Measurements from ENCODE around the gene ARHGAP6.

ARHGAP6 gene

GRCh38 chrX:11341274-11342201 lies 324.2 kb downstream of the ARHGAP6 start:
- no peak overlapping the region for H3K4me3 ChIP-seq (ENCODE audit: low read length)
- DNase-seq (ENCODE audit: low read depth), result peak; percentile 83
- no peak for TF ChIP-seq CTCF (IDR thresholded peaks at IDR 0.05; ENCODE audit: insufficient read depth, low read depth, low read length, missing control alignments)

- DNase-seq (ENCODE audit: low read depth), result no peak
- TF ChIP-seq CTCF (IDR thresholded peaks at IDR 0.05; ENCODE audit: insufficient read depth, low read depth, low read length, missing control alignments), result no peak
- no peak overlapping the region for H3K4me3 ChIP-seq (ENCODE audit: low read length)
Observed at GRCh38 chrX:11337292-11338009, 328.3 kb downstream of the ARHGAP6 start.

GRCh38 chrX:11336201-11336600 lies 329.5 kb downstream of the ARHGAP6 start:
- no peak for TF ChIP-seq CTCF (IDR thresholded peaks at IDR 0.05; ENCODE audit: insufficient read depth, low read depth, low read length, missing control alignments)
- DNase-seq (ENCODE audit: low read depth), result no peak
- H3K4me3 ChIP-seq (ENCODE audit: low read length), result no peak overlapping the region

- TF ChIP-seq CTCF (IDR thresholded peaks at IDR 0.05; ENCODE audit: insufficient read depth, low read depth, low read length, missing control alignments), result no peak
- peak; percentile 81 for DNase-seq (ENCODE audit: low read depth)
- no peak overlapping the region for H3K4me3 ChIP-seq (ENCODE audit: low read length)
Observed at GRCh38 chrX:11334165-11334564, 331.6 kb downstream of the ARHGAP6 start.

GRCh38 chrX:11331788-11332187 lies 333.9 kb downstream of the ARHGAP6 start:
- no peak overlapping the region for H3K4me3 ChIP-seq (ENCODE audit: low read length)
- DNase-seq (ENCODE audit: low read depth), result no peak
- TF ChIP-seq CTCF (IDR thresholded peaks at IDR 0.05; ENCODE audit: insufficient read depth, low read depth, low read length, missing control alignments), result no peak

- TF ChIP-seq CTCF (IDR thresholded peaks at IDR 0.05; ENCODE audit: insufficient read depth, low read depth, low read length, missing control alignments), result no peak
- no peak overlapping the region for H3K4me3 ChIP-seq (ENCODE audit: low read length)
- DNase-seq (ENCODE audit: low read depth), result peak; percentile 64
Observed at GRCh38 chrX:11329021-11329420, 336.7 kb downstream of the ARHGAP6 start.

All from epithelial cell of esophagus (primary cell).